Prostate gland (tissue), 2 donors: ENCODE data around the gene MTFR1L. TPM values are rescaled to one million over a fixed set of nuclear protein-coding genes. Genes with fewer than 3 reads are reported as not detected.

Experiments used
- DNase-seq: peaks from one replicate; pipeline ENCODE4 v3.0.0-alpha.2; 2019; ENCODE audit warnings: low spot score
- H3K27ac ChIP-seq, 2 donors: fragments of 200-600 bp; sonication (generic); 2 replicates each; pipeline ENCODE4 v1.5.1; 2017 to 2019
- H3K27me3 ChIP-seq: fragments of 200-600 bp; sonication (generic); replicated peaks from 2 replicates; pipeline ENCODE4 v1.5.1; 2019; ENCODE audit not compliant: insufficient read depth
- H3K36me3 ChIP-seq, 2 donors: fragments of 200-600 bp; sonication (generic); 1 replicate in 1 of 2; 2 replicates in 1 of 2; pipeline versions ENCODE4 v1.5.1 to v1.8.1; 2017 to 2019
- H3K4me1 ChIP-seq: fragments of 200-600 bp; sonication (generic); replicated peaks from 2 replicates; pipeline ENCODE4 v1.5.1; 2019
- H3K4me3 ChIP-seq, 2 donors: fragments of 200-600 bp; sonication (generic); 2 replicates each; pipeline ENCODE4 v1.5.1; 2017 to 2019
- H3K9me3 ChIP-seq: fragments of 200-600 bp; sonication (generic); 2 replicates; pipeline ENCODE4 v1.5.1; 2017
- POLR2A ChIP-seq: fragments of 450-650 bp; IDR thresholded peaks from one replicate; pipeline ENCODE4 v1.6.1; 2016; ENCODE audit warnings: antibody characterized with exemption, mild to moderate bottlenecking
- POLR2AphosphoS5 ChIP-seq: sonication (generic); formaldehyde crosslinking; IDR thresholded peaks from one replicate; pipeline ENCODE4 v1.6.1; 2017; ENCODE audit warnings: antibody characterized with exemption
- WGBS: methylation state at CpG from one replicate; pipeline ENCODE4 v1.1.5; 2018; 5-methylcytosine and 5-hydroxymethylcytosine counted together
- intact Hi-C: fragments of 100-400 bp; cut with DNase I; formaldehyde crosslinking; loops from one replicate; pipeline ENCODE4 v1.14.2; 2022
- total RNA-seq, 2 donors: library from RNA; depleted of rRNA; stranded (reverse); fragments of >200 nt; gene quantifications; one replicate each; pipeline ENCODE4 v1.1.0, GENCODE V29; 2016
- TF ChIP-seq, protein P1 (sequence below), 4 experiments: fragments of 200-600 bp in 2 of 4; fragments of 450-650 bp in 2 of 4; sonication (generic) in 2 of 4; IDR thresholded peaks; 1 replicate in 3 of 4; 2 replicates in 1 of 4; pipeline ENCODE4 v1.5.1; 2016 to 2019; ENCODE audit warnings: antibody characterized with exemption in 4 of 4, mild to moderate bottlenecking in 2 of 4, moderate library complexity in 2 of 4

The MTFR1L gene
- total RNA-seq, 2 donors from 2014 or later: 82.2 to 112 TPM

DNA sequence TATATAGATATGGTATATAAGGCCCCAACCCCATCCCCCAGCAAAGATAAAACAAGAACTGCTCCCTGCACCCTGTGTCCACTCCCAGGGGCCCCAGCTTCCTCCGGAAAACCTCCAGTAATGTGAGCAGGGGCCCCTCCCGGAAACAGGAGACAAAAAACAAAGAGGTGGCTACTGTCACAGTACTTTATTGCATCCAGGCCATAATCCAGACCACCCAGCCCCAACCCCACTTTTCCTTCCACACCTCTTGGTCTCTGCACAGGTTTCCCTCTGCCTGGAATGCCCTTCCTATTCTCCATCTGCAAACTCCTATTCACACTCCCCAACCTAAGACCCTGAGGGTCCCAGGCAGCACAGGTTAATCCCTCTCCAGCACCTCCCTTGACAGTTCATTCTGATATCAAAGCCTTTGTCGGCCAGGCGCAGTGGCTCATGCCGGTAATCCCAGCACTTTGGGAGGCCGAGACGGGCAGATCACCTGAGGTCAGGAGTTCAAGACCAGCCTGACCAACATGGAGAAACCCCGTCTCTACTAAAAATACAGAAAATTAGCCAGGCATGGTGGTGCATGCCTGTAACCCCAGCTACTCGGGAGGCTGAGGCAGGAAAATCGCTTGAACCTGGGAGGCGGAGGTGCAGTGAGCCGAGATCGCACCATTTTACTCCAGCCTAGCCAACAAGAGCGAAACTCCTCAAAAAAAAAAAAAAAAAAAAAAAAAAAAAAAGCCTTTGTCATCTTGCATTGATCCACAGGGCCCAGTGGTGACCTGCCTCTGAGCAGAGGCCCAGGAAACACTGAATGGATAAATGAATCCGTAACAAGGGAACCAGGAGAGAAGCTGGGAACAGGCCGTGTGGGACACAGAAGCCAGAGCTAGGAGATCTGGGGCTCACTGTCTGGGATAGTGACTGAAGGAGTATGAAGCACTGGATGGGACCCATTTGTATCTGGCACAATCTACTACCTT, 41.8 kb downstream of the MTFR1L start:
- H3K4me1 ChIP-seq: peaks cover 7% of the 10 kb centered on the region
- H3K4me3 ChIP-seq: no peak overlapping the region
- H3K36me3 ChIP-seq: no peaks in the 10 kb centered on the region
- H3K27me3 ChIP-seq: no peaks in the 10 kb centered on the region
- no peak overlapping the region for H3K27ac ChIP-seq
- DNase-seq: no peak
- TF ChIP-seq POLR2A (no peak), POLR2AphosphoS5 (no peak)
- TF ChIP-seq, protein P1, sequence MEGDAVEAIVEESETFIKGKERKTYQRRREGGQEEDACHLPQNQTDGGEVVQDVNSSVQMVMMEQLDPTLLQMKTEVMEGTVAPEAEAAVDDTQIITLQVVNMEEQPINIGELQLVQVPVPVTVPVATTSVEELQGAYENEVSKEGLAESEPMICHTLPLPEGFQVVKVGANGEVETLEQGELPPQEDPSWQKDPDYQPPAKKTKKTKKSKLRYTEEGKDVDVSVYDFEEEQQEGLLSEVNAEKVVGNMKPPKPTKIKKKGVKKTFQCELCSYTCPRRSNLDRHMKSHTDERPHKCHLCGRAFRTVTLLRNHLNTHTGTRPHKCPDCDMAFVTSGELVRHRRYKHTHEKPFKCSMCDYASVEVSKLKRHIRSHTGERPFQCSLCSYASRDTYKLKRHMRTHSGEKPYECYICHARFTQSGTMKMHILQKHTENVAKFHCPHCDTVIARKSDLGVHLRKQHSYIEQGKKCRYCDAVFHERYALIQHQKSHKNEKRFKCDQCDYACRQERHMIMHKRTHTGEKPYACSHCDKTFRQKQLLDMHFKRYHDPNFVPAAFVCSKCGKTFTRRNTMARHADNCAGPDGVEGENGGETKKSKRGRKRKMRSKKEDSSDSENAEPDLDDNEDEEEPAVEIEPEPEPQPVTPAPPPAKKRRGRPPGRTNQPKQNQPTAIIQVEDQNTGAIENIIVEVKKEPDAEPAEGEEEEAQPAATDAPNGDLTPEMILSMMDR (IDR thresholded peaks at IDR 0.05): no peak
- intact Hi-C loops: no loop called here
- no peaks in the 10 kb centered on the region for H3K9me3 ChIP-seq
- 69% methylated on average over 16 of the region's 16 CpGs for WGBS

DNA sequence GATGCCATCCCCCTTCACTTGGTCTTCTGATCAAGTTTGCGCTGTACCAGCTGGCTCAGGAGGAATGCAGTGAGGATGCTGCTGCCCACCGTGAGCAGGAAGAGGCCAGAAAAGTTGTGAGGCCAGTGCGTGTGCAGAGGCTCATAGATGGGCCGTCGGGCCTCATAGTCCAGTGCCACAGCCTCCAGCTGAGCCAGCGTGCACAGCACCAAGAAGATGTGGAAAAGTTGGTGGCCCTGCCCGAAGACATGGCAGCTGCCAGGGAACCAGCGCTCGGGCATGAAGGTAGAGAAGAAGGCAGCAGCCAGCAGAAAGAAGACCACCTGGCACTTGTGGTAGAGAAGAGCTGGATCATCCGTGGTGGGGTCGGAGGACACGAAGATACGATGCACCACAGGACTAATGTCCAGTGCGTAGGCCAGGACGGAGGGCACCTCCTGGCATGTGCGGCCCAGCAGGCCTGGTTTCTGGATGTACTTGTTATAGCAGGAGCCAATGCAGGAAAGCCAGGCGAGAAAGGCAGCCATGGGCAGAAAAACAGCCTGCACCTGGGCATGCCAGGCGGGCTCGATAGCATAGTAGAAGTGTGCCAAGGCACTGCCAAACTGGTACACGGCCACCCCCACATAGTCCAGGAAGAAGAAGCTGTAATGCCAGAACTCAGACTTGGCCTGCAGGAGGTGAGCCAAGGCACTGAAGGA, 43.2 kb downstream of the MTFR1L start:
- H3K36me3 ChIP-seq: no peaks in the 10 kb centered on the region
- DNase-seq: peak; percentile 34
- peaks cover 7% of the 10 kb centered on the region for H3K4me1 ChIP-seq
- no peaks in the 10 kb centered on the region for H3K27me3 ChIP-seq
- WGBS: 86% methylated on average over 20 of the region's 20 CpGs
- intact Hi-C loops: no loop called here
- no peak overlapping the region for H3K4me3 ChIP-seq
- TF ChIP-seq POLR2A (no peak), POLR2AphosphoS5 (peak; percentile 32)
- TF ChIP-seq, protein P1 (IDR thresholded peaks at IDR 0.05): no peak
- H3K27ac ChIP-seq: no peak overlapping the region
- H3K9me3 ChIP-seq: no peaks in the 10 kb centered on the region

DNA sequence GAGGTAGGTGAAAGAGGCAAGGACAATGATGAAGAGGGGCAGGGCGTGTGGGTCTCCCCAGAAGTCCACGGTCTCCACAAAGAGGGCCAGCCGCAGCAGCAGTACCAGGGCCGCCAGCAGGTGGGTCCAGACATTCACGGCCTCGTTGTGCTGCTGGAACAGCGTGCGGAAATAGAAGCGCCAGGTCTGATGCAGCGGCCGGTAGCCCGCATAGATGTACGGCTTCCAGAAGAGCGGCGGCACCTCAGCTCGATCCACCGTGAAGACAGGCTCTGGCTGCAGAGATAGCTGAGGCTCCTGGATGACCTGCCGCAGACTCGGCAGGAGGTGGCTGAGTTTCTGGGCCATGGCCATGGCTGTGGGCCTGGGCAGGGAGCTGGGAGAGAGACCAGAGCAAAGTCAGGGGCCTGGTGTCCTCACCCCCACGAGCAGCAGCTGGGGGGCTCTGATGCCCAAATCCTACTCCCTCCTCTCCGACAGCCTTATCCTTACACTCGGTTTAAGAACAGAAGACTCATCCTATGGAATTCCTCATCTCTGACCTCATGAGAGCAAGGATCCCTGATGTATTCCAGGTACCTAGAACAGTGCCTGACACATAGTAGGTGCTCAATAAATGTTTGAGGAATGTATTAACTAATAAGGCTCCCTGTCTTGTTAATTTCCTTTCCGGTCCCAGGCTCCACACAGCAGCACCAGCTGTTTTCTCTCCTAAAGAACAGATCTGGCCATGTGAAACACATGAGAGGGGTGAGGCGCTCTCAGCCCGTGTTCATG, 43.9 kb downstream of the MTFR1L start:
- Histone ChIP-seq H3K36me3 (no peaks in the 10 kb centered on the region), H3K9me3 (no peaks in the 10 kb centered on the region), H3K27me3 (no peaks in the 10 kb centered on the region), H3K4me1 (peaks cover 6% of the 10 kb centered on the region), H3K4me3 (no peak overlapping the region), H3K27ac (no peak overlapping the region)
- DNase-seq: no peak
- intact Hi-C loops: no loop called here
- 91% methylated on average over 25 of the region's 25 CpGs for WGBS
- TF ChIP-seq POLR2AphosphoS5: no peak

DNA sequence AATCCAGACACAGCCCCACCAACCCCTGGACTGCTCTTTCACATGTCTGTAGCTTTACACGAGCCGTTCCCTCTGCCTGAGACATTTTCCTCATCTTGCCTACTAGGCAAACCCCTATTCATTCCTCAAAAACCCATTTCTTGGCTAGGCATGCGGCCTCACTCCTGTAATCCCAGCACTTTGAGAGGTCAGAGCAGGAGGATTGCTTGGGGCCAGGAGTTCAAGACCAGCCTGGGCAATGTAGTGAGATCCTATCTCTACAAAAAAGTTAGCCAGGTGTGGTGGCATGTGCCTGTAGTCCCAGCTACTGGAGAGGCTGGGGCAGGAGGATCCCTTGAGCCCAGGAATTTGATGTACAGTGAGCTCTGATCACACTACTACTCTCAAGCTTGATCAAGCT, 44.7 kb downstream of the MTFR1L start:
- H3K4me1 ChIP-seq: no peaks in the 10 kb centered on the region
- no peak for TF ChIP-seq POLR2AphosphoS5
- no peak for TF ChIP-seq POLR2A
- TF ChIP-seq, protein P1 (IDR thresholded peaks at IDR 0.05): no peak
- no peak overlapping the region for H3K27ac ChIP-seq
- no peaks in the 10 kb centered on the region for H3K9me3 ChIP-seq
- no peaks in the 10 kb centered on the region for H3K36me3 ChIP-seq
- no peak for DNase-seq
- no peaks in the 10 kb centered on the region for H3K27me3 ChIP-seq
- WGBS: 97% methylated on average over 3 of the region's 3 CpGs
- intact Hi-C loops: no loop called here
- H3K4me3 ChIP-seq: no peak overlapping the region

DNA sequence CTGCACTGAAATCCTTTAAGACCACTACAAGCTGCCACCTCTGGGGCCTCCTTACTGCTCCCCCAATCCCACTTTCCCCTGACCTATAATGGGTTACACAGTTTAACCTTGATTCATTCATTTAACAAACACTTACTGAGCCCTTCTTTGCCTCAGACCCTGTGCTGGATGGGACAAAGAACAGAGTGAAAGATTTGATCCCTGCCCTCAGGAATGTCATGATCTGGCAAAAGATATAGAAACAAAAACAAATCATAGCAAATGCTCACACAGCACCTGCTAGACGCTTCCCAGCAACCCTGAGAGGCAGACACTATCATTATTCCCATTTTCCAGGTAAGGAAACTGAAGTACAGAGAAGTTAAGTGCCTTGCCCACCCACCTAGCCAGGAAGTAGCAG, 46.5 kb downstream of the MTFR1L start:
- H3K4me3 ChIP-seq: no peak overlapping the region
- no peaks in the 10 kb centered on the region for H3K4me1 ChIP-seq
- TF ChIP-seq POLR2AphosphoS5: no peak
- TF ChIP-seq POLR2A: no peak
- TF ChIP-seq, protein P1 (IDR thresholded peaks at IDR 0.05): no peak
- H3K27ac ChIP-seq: no peak overlapping the region
- no peaks in the 10 kb centered on the region for H3K9me3 ChIP-seq
- DNase-seq: no peak
- no peaks in the 10 kb centered on the region for H3K27me3 ChIP-seq
- intact Hi-C loops: no loop called here
- WGBS: 84% methylated on average over 1 of the region's 1 CpG
- no peaks in the 10 kb centered on the region for H3K36me3 ChIP-seq
